Lung (tissue), 12 donors: ENCODE measurements around the gene HBM. TPM values are rescaled to one million over a fixed set of nuclear protein-coding genes. Genes with fewer than 3 reads are reported as not detected.

Experiments used
- ATAC-seq: fragments of 200-7000 bp; cut with Tn5 transposase; one replicate; pipeline ENCODE4 v1.9.1; 2020; ENCODE audit warnings: moderate number of reproducible peaks; ENCODE audit not compliant: insufficient read depth, low FRiP score
- DNase-seq, 3 donors: peaks; one replicate each; pipeline ENCODE4 v3.0.0-alpha.2; 2013 to 2017
- H3K27ac ChIP-seq, 2 donors: one replicate each; pipeline ENCODE4 v1.5.1; 2013; ENCODE audit warnings: mild to moderate bottlenecking in 2 of 2, moderate library complexity in 2 of 2, control low read depth in 1 of 2, inconsistent platforms in 1 of 2, low read depth in 1 of 2, low read length in 1 of 2
- H3K27me3 ChIP-seq, 3 donors: one replicate each; pipeline ENCODE4 v1.5.1; 2013; ENCODE audit warnings: low read length in 2 of 3; ENCODE audit not compliant: control insufficient read depth in 3 of 3, insufficient read depth in 3 of 3
- H3K36me3 ChIP-seq, 4 donors: one replicate each; pipeline ENCODE4 v1.5.1; 2013; ENCODE audit warnings: low read length in 4 of 4, mild to moderate bottlenecking in 1 of 4, moderate library complexity in 1 of 4; ENCODE audit not compliant: control insufficient read depth in 4 of 4, insufficient read depth in 4 of 4
- H3K4me1 ChIP-seq, 5 donors: one replicate each; pipeline ENCODE4 v1.5.1; 2013; ENCODE audit warnings: low read length in 5 of 5, mild to moderate bottlenecking in 2 of 5, moderate library complexity in 1 of 5; ENCODE audit not compliant: control insufficient read depth in 5 of 5, insufficient read depth in 5 of 5
- H3K4me3 ChIP-seq: one replicate; pipeline ENCODE4 v1.5.1; 2013; ENCODE audit warnings: mild to moderate bottlenecking, control low read depth, moderate library complexity
- H3K9ac ChIP-seq, 2 donors: one replicate each; pipeline ENCODE4 v1.5.1; 2013; ENCODE audit warnings: low read length in 2 of 2, control low read depth in 1 of 2; ENCODE audit not compliant: insufficient read depth in 1 of 2
- H3K9me3 ChIP-seq, 4 donors: one replicate each; pipeline ENCODE4 v1.5.1; 2013; ENCODE audit warnings: low read length in 3 of 4, mild to moderate bottlenecking in 1 of 4, moderate library complexity in 1 of 4; ENCODE audit not compliant: control insufficient read depth in 4 of 4, insufficient read depth in 3 of 4
- CTCF ChIP-seq: IDR thresholded peaks from 2 replicates; pipeline ENCODE4 v1.5.1; 2012; ENCODE audit warnings: mild to moderate bottlenecking; ENCODE audit errors: control extremely low read depth, extremely low read depth
- WGBS, 2 donors: extraction: QIAGEN DNeasy Blood & Tissue Kit; methylation state at CpG; one replicate each; pipeline ENCODE4 v1.1.7; 2013; 5-methylcytosine and 5-hydroxymethylcytosine counted together
- polyA plus RNA-seq, 2 donors: library from polyadenylated mRNA; stranded (reverse); fragments of 200-250 nt; gene quantifications; one replicate each; pipeline ENCODE4 v1.2.1, GENCODE V29; 2013
- total RNA-seq, 2 donors: library from RNA; depleted of rRNA in 1 of 2; stranded (reverse); fragments of >200 nt in 1 of 2; gene quantifications; one replicate each; pipeline ENCODE4 v1.2.1, GENCODE V29; 2014 to 2021
- donor health status: control.
- donor health status: control.
- donor health status: Bipolar disorder and iron deficiency.
- donor health status: healthy.
- donor health status: DM: yes; HTN: yes; CAD: no.

HBM gene
- total and polyA plus RNA-seq, 4 donors = 0.61 to 45.7 (median 0.73) TPM; not detected in 1

GRCh38 chr16:179211-180092, 13.7 kb downstream of the HBM start:
- peaks cover 0 to 2% (median 0%) of the 10 kb centered on the region in 4 donors for H3K9me3 ChIP-seq
- ATAC-seq = no peak
- H3K4me3 ChIP-seq = no peak overlapping the region
- no peak for TF ChIP-seq CTCF
- peaks cover 2 to 40% (median 38%) of the 10 kb centered on the region in 3 donors for H3K27me3 ChIP-seq
- no peak overlapping the region for H3K27ac ChIP-seq
- DNase-seq = no peak
- 79 to 81% methylated on average over 17 of the region's 17 CpGs for WGBS, 2 donors
- no peak overlapping the region for H3K9ac ChIP-seq
- no peaks in the 10 kb centered on the region for H3K36me3 ChIP-seq
- H3K4me1 ChIP-seq = peaks cover 0 to 14% (median 4%) of the 10 kb centered on the region in 5 donors

- Histone ChIP-seq H3K36me3 (no peaks in the 10 kb centered on the region), H3K9me3 (peaks cover 0 to 2% (median 0%) of the 10 kb centered on the region in 4 donors), H3K27me3 (peaks cover under 1 to 33% (median 30%) of the 10 kb centered on the region in 3 donors), H3K9ac (no peak within 1 kb of the TSS), H3K4me3 (no peak within 1 kb of the TSS), H3K27ac (no peak within 1 kb of the TSS), H3K4me1 (peaks cover 0 to 14% (median 4%) of the 10 kb centered on the region in 5 donors)
- TF ChIP-seq CTCF = no peak
- ATAC-seq = no peak
- peak; percentile 33 to 60 (median 39) for DNase-seq
- WGBS, 2 donors = 9 to 10% methylated on average over 38 to 59 of the region's 59 CpGs
These were observed 14.4 kb downstream of the HBM start, which contains the start of gene HBQ1 for GRCh38 chr16:180101-180675. TSS of gene HBQ1 (plus strand) at chr16:180459. CDS start at chr16:180487, 28 bp downstream.

DNA sequence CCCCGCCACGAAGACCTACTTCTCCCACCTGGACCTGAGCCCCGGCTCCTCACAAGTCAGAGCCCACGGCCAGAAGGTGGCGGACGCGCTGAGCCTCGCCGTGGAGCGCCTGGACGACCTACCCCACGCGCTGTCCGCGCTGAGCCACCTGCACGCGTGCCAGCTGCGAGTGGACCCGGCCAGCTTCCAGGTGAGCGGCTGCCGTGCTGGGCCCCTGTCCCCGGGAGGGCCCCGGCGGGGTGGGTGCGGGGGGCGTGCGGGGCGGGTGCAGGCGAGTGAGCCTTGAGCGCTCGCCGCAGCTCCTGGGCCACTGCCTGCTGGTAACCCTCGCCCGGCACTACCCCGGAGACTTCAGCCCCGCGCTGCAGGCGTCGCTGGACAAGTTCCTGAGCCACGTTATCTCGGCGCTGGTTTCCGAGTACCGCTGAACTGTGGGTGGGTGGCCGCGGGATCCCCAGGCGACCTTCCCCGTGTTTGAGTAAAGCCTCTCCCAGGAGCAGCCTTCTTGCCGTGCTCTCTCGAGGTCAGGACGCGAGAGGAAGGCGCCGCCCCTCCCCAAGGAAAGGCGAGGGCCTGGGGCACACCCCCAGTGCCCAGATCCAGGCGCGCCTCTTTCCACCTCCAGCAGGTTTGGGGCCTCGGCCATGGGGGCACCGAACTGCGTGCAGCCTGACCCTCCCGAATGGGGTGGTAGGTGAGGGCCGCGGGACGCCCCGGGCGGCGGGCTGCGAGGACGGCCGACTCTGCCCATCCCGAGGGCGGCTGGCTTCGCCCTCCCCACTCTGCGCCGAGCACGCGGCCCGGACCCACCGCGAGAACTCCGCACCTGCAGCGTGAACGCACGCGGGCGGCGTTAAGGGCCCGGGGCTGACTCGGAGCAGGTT, 15.1 kb downstream of the HBM start:
- peaks cover 0 to 14% (median 4%) of the 10 kb centered on the region in 5 donors for H3K4me1 ChIP-seq
- no peaks in the 10 kb centered on the region for H3K36me3 ChIP-seq
- 1 to 2% methylated on average over 71 to 89 of the region's 89 CpGs for WGBS, 2 donors
- peaks cover 0 to 2% (median 0%) of the 10 kb centered on the region in 4 donors for H3K9me3 ChIP-seq
- H3K4me3 ChIP-seq = no peak overlapping the region
- no peak for TF ChIP-seq CTCF
- ATAC-seq (peak; percentile 81), DNase-seq (peak; percentile 49 to 73 (median 63))
- H3K27me3 ChIP-seq = peaks cover 0 to 28% (median 25%) of the 10 kb centered on the region in 3 donors
- no peak overlapping the region for H3K27ac ChIP-seq
- H3K9ac ChIP-seq = no peak overlapping the region
